HG02763 (cell line): ENCODE data around the gene PTPN11.

Experiments
- ATAC-seq: cut with Tn5 transposase; IDR thresholded peaks from one replicate; pipeline ENCODE4 v1.9.1; 2021; ENCODE audit warnings: mild to moderate bottlenecking, moderate library complexity; ENCODE audit not compliant: unreplicated experiment

Gene PTPN11

DNA sequence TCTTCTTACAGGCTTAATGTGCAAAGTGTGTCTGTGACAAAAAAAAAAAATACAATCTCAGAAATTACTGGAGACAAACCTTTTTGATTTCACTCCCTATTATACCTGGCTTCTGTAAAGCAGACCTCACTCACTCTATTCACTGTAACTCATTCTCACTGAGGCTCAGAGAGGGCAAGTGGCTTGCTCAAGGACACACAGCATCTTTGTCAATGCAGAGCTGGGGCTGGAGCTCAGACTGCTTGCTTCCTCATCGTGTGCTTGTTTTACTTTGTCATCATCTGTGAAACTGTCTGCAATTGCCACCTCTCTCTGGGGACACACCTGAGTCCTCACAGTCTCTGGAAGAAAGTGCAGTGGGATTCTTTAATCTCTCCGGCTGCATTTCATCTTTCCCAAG is 120.0 kb downstream of the PTPN11 start:
- no peak for ATAC-seq

DNA sequence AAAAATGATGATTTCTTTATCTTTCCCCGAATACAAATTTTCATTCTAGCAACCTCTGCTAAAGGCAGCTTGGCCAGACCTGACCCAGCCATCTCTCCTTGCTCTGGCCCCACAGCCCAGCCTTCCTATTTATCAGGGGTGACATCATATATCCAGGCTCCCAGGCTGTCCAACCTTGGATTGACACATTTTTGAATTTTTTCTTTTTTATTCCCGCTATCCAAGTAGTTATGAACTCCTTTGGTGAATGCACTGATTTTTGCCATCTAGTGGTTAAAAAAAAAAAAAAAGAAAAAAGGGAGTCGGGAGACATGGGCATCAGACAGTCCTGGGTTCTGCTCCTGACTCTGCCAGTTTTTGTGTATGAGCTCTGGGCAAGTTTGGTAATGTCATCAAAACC is 120.5 kb downstream of the PTPN11 start:
- ATAC-seq = no peak

DNA sequence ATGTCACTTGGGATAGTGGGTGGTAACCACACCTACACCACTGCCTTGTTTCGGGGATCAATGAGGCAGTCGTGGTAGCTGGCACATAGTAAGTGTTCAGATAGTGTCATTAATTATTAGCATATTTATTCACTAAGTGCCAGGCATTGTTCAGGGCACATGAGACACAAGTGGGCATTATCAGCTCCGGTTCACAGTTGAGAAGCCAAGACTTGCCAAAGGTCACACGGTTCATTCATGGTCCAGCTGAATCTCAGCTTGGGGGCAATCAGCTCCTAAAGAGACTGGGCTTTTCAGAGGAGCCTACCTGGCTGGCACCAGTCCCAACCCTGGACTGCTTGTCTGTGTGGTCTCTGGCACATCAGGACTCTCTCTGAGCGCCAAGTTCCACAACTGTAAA is 121.3 kb downstream of the PTPN11 start:
- ATAC-seq = no peak

DNA sequence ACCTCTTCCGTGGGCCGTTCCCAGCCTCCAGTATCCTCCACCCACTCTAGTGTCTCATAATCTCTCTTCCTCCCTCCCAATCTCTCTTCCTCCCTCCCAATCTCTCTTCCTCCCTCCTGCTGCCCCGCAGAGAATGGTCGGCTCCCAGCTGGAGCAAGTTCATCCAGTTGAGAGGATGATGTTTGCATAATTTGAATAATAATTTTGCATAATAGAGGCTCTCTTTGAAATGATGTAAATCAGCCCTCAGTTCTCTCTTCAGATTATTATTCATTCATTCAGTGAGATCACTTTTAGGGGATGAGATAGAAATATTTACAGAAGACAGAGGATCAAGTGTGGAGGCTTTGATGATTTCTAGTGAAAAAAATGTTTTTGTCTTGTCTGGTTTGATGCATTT is 125.0 kb downstream of the PTPN11 start:
- ATAC-seq = no peak

DNA sequence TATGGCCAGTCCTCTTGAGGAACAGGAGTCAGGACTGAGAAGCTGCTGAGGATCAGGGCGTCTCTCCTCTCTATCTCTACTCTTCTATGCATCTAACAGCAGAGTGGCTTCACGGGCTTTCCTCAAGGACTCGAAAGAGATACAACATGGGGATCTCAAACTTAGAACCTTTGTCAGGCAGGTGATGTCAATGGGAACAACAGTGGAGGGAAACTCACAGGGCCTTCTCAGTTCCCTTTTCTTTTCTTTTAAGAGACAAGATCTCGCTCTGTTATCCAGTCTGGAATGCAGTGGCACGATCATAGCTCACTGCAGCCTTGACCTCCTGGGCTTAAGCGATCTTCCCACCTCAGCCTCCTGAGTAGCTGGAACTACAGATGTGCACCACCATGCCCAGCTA is 127.6 kb downstream of the PTPN11 start:
- ATAC-seq = no peak

DNA sequence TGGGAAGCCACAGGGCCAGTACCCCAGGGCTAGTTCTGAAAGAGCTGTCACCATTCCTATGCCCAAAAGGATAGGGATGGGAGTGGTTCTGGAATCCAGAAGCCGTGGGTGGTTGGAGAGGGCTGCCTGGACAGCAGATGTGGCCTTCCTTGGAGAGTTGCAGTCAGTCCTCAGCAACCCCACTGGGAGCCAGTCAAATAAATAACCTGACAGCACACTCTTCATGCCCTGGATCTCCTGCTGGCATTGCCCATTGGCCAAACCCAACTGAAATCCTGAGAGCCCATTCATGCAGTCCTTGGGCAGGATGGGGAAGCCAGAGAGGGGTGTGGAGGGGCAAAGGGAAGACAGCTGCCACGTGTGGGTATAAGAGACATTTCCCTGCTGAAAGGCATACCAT is 128.2 kb downstream of the PTPN11 start:
- ATAC-seq = no peak

DNA sequence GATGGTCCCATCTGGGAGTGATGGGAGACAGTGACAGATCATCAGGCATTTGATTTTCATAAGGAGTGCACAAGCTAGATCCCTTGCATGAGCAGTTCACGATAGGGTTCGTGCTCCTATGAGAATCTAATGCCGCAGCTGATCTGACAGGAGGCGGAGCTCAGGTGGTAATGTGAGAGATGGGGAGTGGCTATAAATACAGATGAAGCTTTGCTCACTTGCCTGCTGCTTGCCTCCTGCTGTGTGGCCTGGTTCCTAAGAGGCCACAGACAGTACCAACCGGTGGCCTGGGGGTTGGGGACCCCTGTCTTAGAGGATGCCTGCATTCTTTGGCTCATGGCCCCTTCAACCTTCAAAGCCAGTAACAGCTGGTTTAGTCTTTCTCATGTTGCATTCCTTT is 130.3 kb downstream of the PTPN11 start:
- ATAC-seq = no peak

DNA sequence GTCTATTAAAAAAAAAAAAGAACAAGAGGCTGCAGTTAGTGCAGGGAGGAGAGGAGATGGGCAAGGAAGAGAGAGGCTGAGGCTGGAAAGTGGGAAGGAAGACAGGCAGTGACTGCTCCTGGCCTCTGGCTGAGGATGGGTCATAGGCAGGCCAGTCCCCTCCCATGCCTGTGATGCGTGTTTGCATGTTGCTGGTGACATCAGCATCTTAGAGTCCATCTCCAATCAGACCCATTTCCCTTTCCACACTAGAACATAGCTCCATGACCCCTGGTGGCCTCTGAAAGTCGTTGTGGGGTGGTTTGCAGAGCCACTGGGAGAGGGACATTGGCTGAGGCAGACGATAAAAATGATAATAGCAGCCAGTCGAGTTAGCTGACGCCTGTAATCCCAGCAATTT is 132.9 kb downstream of the PTPN11 start:
- ATAC-seq = no peak

DNA sequence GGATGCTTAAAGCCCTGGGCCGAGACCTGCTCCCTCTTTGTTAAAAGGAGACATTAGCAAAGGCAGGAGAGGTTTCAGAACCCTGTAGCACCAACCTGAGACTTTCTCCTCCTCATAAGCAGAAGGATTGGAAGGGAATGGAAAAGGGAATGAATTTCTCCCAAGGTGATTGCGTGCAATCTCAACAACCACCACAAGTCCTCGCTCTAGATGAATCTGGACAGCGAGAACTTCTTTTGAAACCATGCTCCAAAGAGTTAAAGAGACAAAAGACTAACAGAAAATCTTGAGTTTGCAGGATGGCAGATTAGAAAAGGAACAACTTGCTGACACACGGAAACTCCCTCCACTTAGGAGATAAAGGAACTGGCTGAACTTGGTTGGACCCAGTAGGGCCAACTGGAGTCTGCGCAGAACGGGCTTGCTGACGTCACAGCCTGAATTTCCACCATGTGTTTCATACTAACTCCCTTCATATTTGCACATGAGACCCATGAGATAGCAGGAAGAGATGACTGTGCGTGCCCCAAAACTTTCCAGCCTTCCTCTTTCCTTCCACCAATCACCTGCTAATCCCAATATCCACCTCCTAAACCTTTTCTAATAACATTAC is 137.0 kb downstream of the PTPN11 start:
- ATAC-seq = no peak

DNA sequence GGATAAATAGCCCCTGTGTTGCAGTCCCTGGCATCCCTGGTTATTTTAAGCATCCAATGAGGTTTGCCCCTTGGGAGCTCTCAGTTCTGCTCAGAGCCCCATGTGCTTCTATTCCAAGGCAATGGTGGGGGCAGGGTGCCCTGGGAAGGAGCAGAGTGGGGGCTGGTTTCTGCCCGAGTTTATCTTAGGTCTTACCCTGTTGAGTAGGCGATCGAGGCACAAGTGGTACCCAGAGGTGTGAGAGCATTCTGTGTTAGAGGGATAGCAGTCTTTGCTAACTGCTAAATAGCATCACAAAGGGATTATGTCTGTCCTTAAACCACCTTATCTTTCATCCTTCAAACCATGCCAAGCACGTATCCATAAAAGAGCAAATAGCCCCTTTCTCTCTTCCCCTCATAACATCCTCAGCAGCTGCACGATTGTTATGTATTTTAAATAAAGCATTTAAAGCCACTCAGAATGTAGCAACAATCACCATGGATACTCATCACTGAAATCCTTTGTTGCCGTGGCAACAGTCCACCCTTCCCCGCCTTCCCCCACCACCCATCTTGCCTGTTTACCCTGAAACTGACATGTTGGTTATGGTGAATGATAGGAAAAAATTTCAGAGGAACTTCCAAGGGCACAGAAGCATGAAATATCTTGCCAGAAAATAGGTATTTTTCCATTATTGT is 139.3 kb downstream of the PTPN11 start:
- ATAC-seq = no peak
